D341Med (cell line): ENCODE data around the gene DDX19B.
"Not testable (repeated sequence)": the region's sequence is repeated elsewhere in the genome, so short reads cannot be mapped to it uniquely, and the experiment has no call there.

ENCODE experiments used
- DNase-seq: peaks from one replicate; pipeline ENCODE4 v3.0.0; 2012; ENCODE audit warnings: low spot score

DDX19B gene

GRCh38 chr16:70349783-70350182 lies 50.8 kb downstream of the DDX19B start:
- no peak for DNase-seq

GRCh38 chr16:70359552-70359951 lies 60.6 kb downstream of the DDX19B start:
- DNase-seq, result no peak

- peak; percentile 38 for DNase-seq
These were observed 65.4 kb downstream of the DDX19B start for GRCh38 chr16:70364399-70364798.

- not testable (repeated sequence) for DNase-seq
These were observed 71.2 kb downstream of the DDX19B start for GRCh38 chr16:70370145-70370544.

- no peak for DNase-seq
These were observed 71.9 kb downstream of the DDX19B start for GRCh38 chr16:70370924-70371323.

GRCh38 chr16:70372921-70373728 lies 74.1 kb downstream of the DDX19B start:
- no peak for DNase-seq

- no peak for DNase-seq
These were observed 75.2 kb downstream of the DDX19B start for GRCh38 chr16:70374213-70374612.

- peak; percentile 45 for DNase-seq
These were observed 76.9 kb downstream of the DDX19B start for GRCh38 chr16:70375636-70376611.

- DNase-seq, result no peak
These were observed 78.8 kb downstream of the DDX19B start for GRCh38 chr16:70377782-70378181.

- DNase-seq, result no peak
These were observed 80.0 kb downstream of the DDX19B start for GRCh38 chr16:70378869-70379493.

GRCh38 chr16:70380248-70380918 lies 81.4 kb downstream of the DDX19B start:
- peak; percentile 50 for DNase-seq

- peak; percentile 92 for DNase-seq
These were observed 82.1 kb downstream of the DDX19B start for GRCh38 chr16:70380919-70381603.

GRCh38 chr16:70381604-70382342 lies 82.8 kb downstream of the DDX19B start:
- peak; percentile 20 for DNase-seq

- DNase-seq, result no peak
These were observed 84.5 kb downstream of the DDX19B start for GRCh38 chr16:70383421-70383960.
